ENCODE results near the gene FTCD. TPM values are rescaled to one million over a fixed set of nuclear protein-coding genes. Genes with fewer than 3 reads are reported as not detected.

FTCD gene
- total and polyA plus RNA-seq, 2 of the 4 experiments (the other 2 are of a cell fraction): 0.55 TPM; not detected in 1

GRCh38 chr21:46154155-46154954 is 1.0 kb downstream of the FTCD start:
- no TSS peak for BruUV-seq (replicated peaks)
- Histone ChIP-seq H4K5ac (ENCODE audit: low read depth, low read length) (no peak overlapping the region), H3K27ac (ENCODE audit: insufficient read depth, low read length) (no peak overlapping the region), H3K4ac (ENCODE audit: low read depth, low read length) (no peak overlapping the region), H3K79me1 (ENCODE audit: low read depth in 1 of 2, low read length in 2 of 2) (no peaks in the 10 kb centered on the region), H4K8ac (ENCODE audit: low read depth in 2 of 2, low read length in 2 of 2) (no peak overlapping the region), H3K23ac (ENCODE audit: low read depth, low read length) (no peak overlapping the region), H3K9me3 (ENCODE audit: control insufficient read depth, insufficient read depth, low read length) (no peaks in the 10 kb centered on the region), H2AK9ac (replicated peaks; ENCODE audit: low read depth, low read length, poor library complexity) (no peak overlapping the region), H2BK20ac (ENCODE audit: low read depth, low read length) (no peak overlapping the region), H3K18ac (ENCODE audit: low read depth, low read length) (no peak overlapping the region), H3K9me1 (ENCODE audit: insufficient read depth, low read length) (0 out of 2 replicates have a peak, but pooled peaks cover 3% of the 10 kb centered on the region), H3K56ac (ENCODE audit: extremely low read depth, insufficient read depth, low read length) (no peak overlapping the region), H2AFZ (replicated peaks; ENCODE audit: low read length, poor library complexity) (no peak overlapping the region), H2BK5ac (ENCODE audit: low read depth, low read length, poor library complexity, severe bottlenecking) (no peak overlapping the region), H2AK5ac (ENCODE audit: low read depth, low read length) (peak overlapping the region; percentile 28; the same call in 1 of the 2 replicates), H3K4me2 (ENCODE audit: low read depth, low read length) (no peak overlapping the region), H2BK15ac (ENCODE audit: low read depth, low read length) (no peak overlapping the region), H3K9ac (ENCODE audit: low read depth, low read length) (no peak overlapping the region), H3K36me3 (ENCODE audit: control insufficient read depth, insufficient read depth, low read length) (no peaks in the 10 kb centered on the region), H3K27me3 (ENCODE audit: control insufficient read depth, insufficient read depth, low read length) (no peaks in the 10 kb centered on the region), H4K20me1 (ENCODE audit: insufficient read depth, low read length) (no peaks in the 10 kb centered on the region), H3K4me3 (ENCODE audit: insufficient read depth, low read depth, low read length) (no peak overlapping the region), H3K14ac (replicated peaks; ENCODE audit: low read depth, low read length) (no peak overlapping the region), H4K91ac (ENCODE audit: insufficient read depth, low read depth, low read length) (no peak overlapping the region), H2BK120ac (ENCODE audit: low read depth, low read length) (no peak overlapping the region), H3K4me1 (ENCODE audit: control insufficient read depth, insufficient read depth, low read length) (peaks cover 2% of the 10 kb centered on the region)
- DNase-seq (no peak), ATAC-seq (ENCODE audit: low read depth) (no peak)
- ChIA-PET POLR2A (ENCODE audit: unreplicated experiment) (no interaction called here), CTCF (no interaction called here)
- dilution Hi-C loops (cut with HindIII; ENCODE audit: low sequenced_read_pairs, unreplicated experiment) (no loop called here), intact Hi-C loops (cut with micrococcal nuclease) (no loop called here), in situ Hi-C loops (cut with MboI; ENCODE audit: low sequenced_read_pairs) (no loop called here)
- 91% methylated on average over 14 of the region's 39 CpGs; no CpG with 5 or more reads in 1 of the 2 experiments for WGBS, 2 experiments (ENCODE audit: extremely low coverage in 2 of 2, insufficient read length in 1 of 2)
- TF ChIP-seq RCOR1 (IDR thresholded peaks at IDR 0.05; ENCODE audit: insufficient replicate concordance, low read length) (no peak), RFX5 (IDR thresholded peaks at IDR 0.05; ENCODE audit: low read depth, low read length) (no peak), CTCF (conservative IDR thresholded peaks at IDR 0.05; ENCODE audit: low read depth, low read length) (no peak), CEBPB (IDR thresholded peaks at IDR 0.05; ENCODE audit: low read depth, low read length) (no peak), BHLHE40 (IDR thresholded peaks at IDR 0.05; ENCODE audit: low read depth, low read length) (no peak), POLR2A (IDR thresholded peaks at IDR 0.05; ENCODE audit: low read depth, low read length) (no peak)
- TF ChIP-seq, protein P1, sequence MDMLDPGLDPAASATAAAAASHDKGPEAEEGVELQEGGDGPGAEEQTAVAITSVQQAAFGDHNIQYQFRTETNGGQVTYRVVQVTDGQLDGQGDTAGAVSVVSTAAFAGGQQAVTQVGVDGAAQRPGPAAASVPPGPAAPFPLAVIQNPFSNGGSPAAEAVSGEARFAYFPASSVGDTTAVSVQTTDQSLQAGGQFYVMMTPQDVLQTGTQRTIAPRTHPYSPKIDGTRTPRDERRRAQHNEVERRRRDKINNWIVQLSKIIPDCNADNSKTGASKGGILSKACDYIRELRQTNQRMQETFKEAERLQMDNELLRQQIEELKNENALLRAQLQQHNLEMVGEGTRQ (IDR thresholded peaks at IDR 0.05; ENCODE audit: low read depth, low read length): no peak
- TF ChIP-seq, protein P2, sequence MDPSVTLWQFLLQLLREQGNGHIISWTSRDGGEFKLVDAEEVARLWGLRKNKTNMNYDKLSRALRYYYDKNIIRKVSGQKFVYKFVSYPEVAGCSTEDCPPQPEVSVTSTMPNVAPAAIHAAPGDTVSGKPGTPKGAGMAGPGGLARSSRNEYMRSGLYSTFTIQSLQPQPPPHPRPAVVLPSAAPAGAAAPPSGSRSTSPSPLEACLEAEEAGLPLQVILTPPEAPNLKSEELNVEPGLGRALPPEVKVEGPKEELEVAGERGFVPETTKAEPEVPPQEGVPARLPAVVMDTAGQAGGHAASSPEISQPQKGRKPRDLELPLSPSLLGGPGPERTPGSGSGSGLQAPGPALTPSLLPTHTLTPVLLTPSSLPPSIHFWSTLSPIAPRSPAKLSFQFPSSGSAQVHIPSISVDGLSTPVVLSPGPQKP (IDR thresholded peaks at IDR 0.05; ENCODE audit: borderline replicate concordance, low read depth, low read length): no peak
